OCI-LY7 (cell line): ENCODE results near the gene GH1. TPM values are rescaled to one million over a fixed set of nuclear protein-coding genes. Genes with fewer than 3 reads are reported as not detected.

Experiments
- BruUV-seq: library from RNA; stranded (reverse); fragments of 400-500 nt; replicated peaks from 2 replicates; lab custom pipeline; 2021; lab: Mats Ljungman, UMichigan
- CTCF ChIA-PET: fragments of 300-600 bp; sonication (Branson Sonifier 250); formaldehyde crosslinking; loops from one replicate; lab custom pipeline; 2022; ENCODE audit warnings: antibody characterized with exemption; ENCODE audit not compliant: unreplicated experiment; lab: Charles Lee
- POLR2A ChIA-PET: fragments of 300-600 bp; sonication (Branson Sonifier 250); formaldehyde crosslinking; loops from one replicate; lab custom pipeline; 2022; ENCODE audit warnings: antibody characterized with exemption; lab: Charles Lee
- DNase-seq: peaks from one replicate; pipeline ENCODE4 v3.0.0-alpha.2; 2015; ENCODE audit warnings: low spot score
- H2AFZ ChIP-seq: fragments of 200-600 bp; sonication (generic), shearing (Covaris generic); 2 replicates; pipeline ENCODE4 v1.6.1; 2014; ENCODE audit warnings: mild to moderate bottlenecking, antibody characterized with exemption, low read length, moderate library complexity
- H3K27ac ChIP-seq: fragments of 200-600 bp; sonication (generic); 2 replicates; pipeline ENCODE4 v1.5.1; 2014; ENCODE audit warnings: mixed run types, low read depth, mild to moderate bottlenecking, moderate library complexity, low read length, inconsistent platforms; ENCODE audit not compliant: poor library complexity, severe bottlenecking
- H3K36me3 ChIP-seq: fragments of 200-600 bp; sonication (generic); 2 replicates; pipeline ENCODE4 v1.6.1; 2014; ENCODE audit warnings: mild to moderate bottlenecking, antibody characterized with exemption, low read length, moderate library complexity, mixed read lengths; ENCODE audit not compliant: insufficient read depth
- H3K4me1 ChIP-seq: fragments of 200-600 bp; sonication (generic); 2 replicates; pipeline ENCODE4 v1.5.1; 2014; ENCODE audit warnings: mild to moderate bottlenecking, low read length; ENCODE audit not compliant: insufficient read depth, poor library complexity, severe bottlenecking
- H3K4me2 ChIP-seq: fragments of 200-600 bp; sonication (generic); 2 replicates; pipeline ENCODE4 v1.6.1; 2014; ENCODE audit warnings: mild to moderate bottlenecking, low read length
- H3K4me3 ChIP-seq: fragments of 200-600 bp; sonication (generic); 2 replicates; pipeline ENCODE4 v1.5.1; 2014; ENCODE audit warnings: mild to moderate bottlenecking, low read depth, low read length; ENCODE audit not compliant: poor library complexity, severe bottlenecking
- H3K79me2 ChIP-seq: fragments of 200-600 bp; sonication (generic); 2 replicates; pipeline ENCODE4 v1.6.1; 2016; ENCODE audit warnings: low read depth, mild to moderate bottlenecking, low read length, moderate library complexity, mixed read lengths; ENCODE audit not compliant: insufficient read depth
- H3K9me2 ChIP-seq: fragments of 200-600 bp; sonication (generic); 2 replicates; pipeline ENCODE4 v1.6.1; 2016; ENCODE audit warnings: mild to moderate bottlenecking, low read length, mixed read lengths; ENCODE audit not compliant: insufficient read depth
- H3K9me3 ChIP-seq: fragments of 200-600 bp; sonication (generic); 2 replicates; pipeline ENCODE4 v1.6.1; 2014; ENCODE audit warnings: mild to moderate bottlenecking, mixed run types, low read length, mixed read lengths
- H4K20me1 ChIP-seq: fragments of 200-600 bp; sonication (generic); 2 replicates; pipeline ENCODE4 v1.6.1; 2014; ENCODE audit warnings: mild to moderate bottlenecking, antibody characterized with exemption, low read length, moderate library complexity, mixed read lengths; ENCODE audit not compliant: insufficient read depth
- CTCF ChIP-seq: fragments of 200-600 bp; sonication (generic); conservative IDR thresholded peaks from 2 replicates; pipeline ENCODE4 v1.5.1; 2014; ENCODE audit warnings: mild to moderate bottlenecking, antibody characterized with exemption, low read length, moderate library complexity, mixed read lengths
- EZH2phosphoT487 ChIP-seq: fragments of 200-600 bp; sonication (generic); IDR thresholded peaks from 2 replicates; pipeline ENCODE4 v1.6.1; 2018; ENCODE audit warnings: low read depth, borderline replicate concordance, mild to moderate bottlenecking, mixed run types, antibody characterized with exemption, low read length, moderate library complexity, mixed read lengths
- intact Hi-C: fragments of 100-400 bp; cut with micrococcal nuclease; formaldehyde crosslinking; loops from one replicate; pipeline ENCODE4 v1.10.0; 2022; ENCODE audit not compliant: unreplicated experiment
- total RNA-seq, 2 experiments: library from RNA; depleted of rRNA in 1 of 2; stranded (reverse); fragments of >200 nt in 1 of 2; shearing (Covaris generic) in 1 of 2; gene quantifications; 2 replicates each; pipeline ENCODE4 v1.2.3, GENCODE V29; 2014 to 2022

Gene GH1
- total RNA-seq, 2 experiments from 2014 or later = 4.3 TPM; not detected in 1

- peaks cover 50% of the 10 kb centered on the region for H3K79me2 ChIP-seq
- POLR2A ChIA-PET = interaction anchor here (1.0 to 2.4 kb wide), 7 partner anchors 10 to 142 kb away, joined by 4 to 19 read pairs (median 5); partner anchors contain the start of gene ICAM2
- peak within 1 kb of the TSS; percentile 98 for H3K4me3 ChIP-seq
- H3K4me1 ChIP-seq = peaks cover 73% of the 10 kb centered on the region
- DNase-seq = peak; percentile 93
- intact Hi-C loops = loop anchor here (1.0 to 5.0 kb wide), 3 partner anchors 14 to 235 kb away; partner anchors contain the start of gene ICAM2
- no peaks in the 10 kb centered on the region for H3K9me2 ChIP-seq
- no peaks in the 10 kb centered on the region for H3K9me3 ChIP-seq
- peak within 1 kb of the TSS; percentile 95 for H3K4me2 ChIP-seq
- no TSS peak for BruUV-seq
- H3K36me3 ChIP-seq = peaks cover 46% of the 10 kb centered on the region
- no peak within 1 kb of the TSS for H2AFZ ChIP-seq
- H3K27ac ChIP-seq = peak within 1 kb of the TSS; percentile 99
- H4K20me1 ChIP-seq = peaks cover 17% of the 10 kb centered on the region
- CTCF ChIA-PET = interaction anchor here (0.6 to 3.3 kb wide), 2 partner anchors 13 to 14 kb away, joined by 3 to 21 read pairs; partner anchors contain the start of gene GH1
- TF ChIP-seq EZH2phosphoT487 = no peak
- no peak for TF ChIP-seq CTCF
Observed at GRCh38 chr17:63931981-63932561, 13.4 kb upstream of the GH1 start, which contains the start of gene CD79B. Gene CD79B (minus strand): TSS chr17:63932331. CDS start chr17:63932261, 70 bp downstream.

- TF ChIP-seq EZH2phosphoT487 (no peak), CTCF (no peak)
- ChIA-PET POLR2A (interaction anchor here (0.6 to 2.0 kb wide), 5 partner anchors 9 to 143 kb away, joined by 4 to 12 read pairs (median 4); no protein-coding TSS in a partner anchor), CTCF (interaction anchor here (0.6 to 3.3 kb wide), 2 partner anchors 12 to 15 kb away, joined by 3 to 21 read pairs; partner anchors contain the start of gene GH1)
- intact Hi-C loops = loop anchor here (5.0 kb wide), 2 partner anchors 91 to 234 kb away; partner anchors contain the start of gene ICAM2
- H2AFZ ChIP-seq = no peak overlapping the region
- BruUV-seq = no TSS peak
- peaks cover 73% of the 10 kb centered on the region for H3K4me1 ChIP-seq
- peak overlapping the region; percentile 99 for H3K27ac ChIP-seq
- peaks cover 17% of the 10 kb centered on the region for H4K20me1 ChIP-seq
- no peaks in the 10 kb centered on the region for H3K9me3 ChIP-seq
- H3K4me2 ChIP-seq = peak overlapping the region; percentile 95
- no peaks in the 10 kb centered on the region for H3K9me2 ChIP-seq
- DNase-seq = peak; percentile 83
- peak overlapping the region; percentile 98 for H3K4me3 ChIP-seq
- peaks cover 50% of the 10 kb centered on the region for H3K79me2 ChIP-seq
- peaks cover 55% of the 10 kb centered on the region for H3K36me3 ChIP-seq
Observed at GRCh38 chr17:63930951-63931575, 12.4 kb upstream of the GH1 start.
